ENCODE results near the gene BCL11A.

BCL11A gene

GRCh38 chr2:60480089-60480773 is 73.2 kb downstream of the BCL11A start:
- no peak for DNase-seq
- H3K36me3 ChIP-seq: peaks cover 3% of the 10 kb centered on the region
- TF ChIP-seq CTCF (IDR thresholded peaks at IDR 0.05; ENCODE audit: low read depth, low read length): no peak
- H3K4me3 ChIP-seq (ENCODE audit: low read depth, low read length): no peak overlapping the region
- H3K9me3 ChIP-seq (ENCODE audit: severe bottlenecking): no peaks in the 10 kb centered on the region
- H3K27ac ChIP-seq: no peak overlapping the region
- H3K27me3 ChIP-seq (ENCODE audit: insufficient read depth, low read depth, severe bottlenecking): no peaks in the 10 kb centered on the region

- DNase-seq: no peak
- no peaks in the 10 kb centered on the region for H3K9me3 ChIP-seq (ENCODE audit: severe bottlenecking)
- TF ChIP-seq CTCF (IDR thresholded peaks at IDR 0.05; ENCODE audit: low read depth, low read length): no peak
- peaks cover 3% of the 10 kb centered on the region for H3K36me3 ChIP-seq
- no peak overlapping the region for H3K27ac ChIP-seq
- no peak overlapping the region for H3K4me3 ChIP-seq (ENCODE audit: low read depth, low read length)
- no peaks in the 10 kb centered on the region for H3K27me3 ChIP-seq (ENCODE audit: insufficient read depth, low read depth, severe bottlenecking)
Measured at GRCh38 chr2:60479226-60480088, 74.0 kb downstream of the BCL11A start.

- Histone ChIP-seq H3K27me3 (ENCODE audit: insufficient read depth, low read depth, severe bottlenecking) (no peaks in the 10 kb centered on the region), H3K27ac (no peak overlapping the region), H3K9me3 (ENCODE audit: severe bottlenecking) (no peaks in the 10 kb centered on the region), H3K4me3 (ENCODE audit: low read depth, low read length) (no peak overlapping the region), H3K36me3 (peaks cover 3% of the 10 kb centered on the region)
- no peak for DNase-seq
- no peak for TF ChIP-seq CTCF (IDR thresholded peaks at IDR 0.05; ENCODE audit: low read depth, low read length)
Measured at GRCh38 chr2:60478660-60479059, 74.8 kb downstream of the BCL11A start.

- no peaks in the 10 kb centered on the region; the same call in none of the 2 replicates for H3K36me3 ChIP-seq
- no peak overlapping the region for H3K4me3 ChIP-seq (ENCODE audit: low read depth, low read length)
- DNase-seq: no peak
- no peaks in the 10 kb centered on the region for H3K27me3 ChIP-seq (ENCODE audit: insufficient read depth, low read depth, severe bottlenecking)
- no peaks in the 10 kb centered on the region for H3K9me3 ChIP-seq (ENCODE audit: severe bottlenecking)
- H3K27ac ChIP-seq: no peak overlapping the region
- TF ChIP-seq CTCF (IDR thresholded peaks at IDR 0.05; ENCODE audit: low read depth, low read length): no peak
Measured at GRCh38 chr2:60476206-60476954, 77.1 kb downstream of the BCL11A start.

- TF ChIP-seq CTCF (IDR thresholded peaks at IDR 0.05; ENCODE audit: low read depth, low read length): no peak
- no peaks in the 10 kb centered on the region for H3K9me3 ChIP-seq (ENCODE audit: severe bottlenecking)
- H3K27me3 ChIP-seq (ENCODE audit: insufficient read depth, low read depth, severe bottlenecking): no peaks in the 10 kb centered on the region
- no peak for DNase-seq
- H3K27ac ChIP-seq: no peak overlapping the region
- H3K4me3 ChIP-seq (ENCODE audit: low read depth, low read length): no peak overlapping the region
- H3K36me3 ChIP-seq: no peaks in the 10 kb centered on the region; the same call in none of the 2 replicates
Measured at GRCh38 chr2:60475123-60475830, 78.2 kb downstream of the BCL11A start.

Measured in WERI-Rb-1 (cell line).